Peyer's patch (tissue), 4 donors: ENCODE data around the gene PFKM.

Source experiments
- POLR2A ChIP-seq, 2 donors: fragments of 450-650 bp; IDR thresholded peaks; one replicate each; pipeline ENCODE4 v1.5.1; 2017; ENCODE audit warnings: antibody characterized with exemption in 2 of 2, mild to moderate bottlenecking in 2 of 2, moderate library complexity in 2 of 2
- TF ChIP-seq, protein P1 (sequence below), 6 experiments: fragments of 450-650 bp in 4 of 6; fragments of 200-600 bp in 2 of 6; sonication (generic) in 1 of 6; IDR thresholded peaks; one replicate each; pipeline ENCODE4 v1.5.1; 2017 to 2019; ENCODE audit warnings: antibody characterized with exemption in 6 of 6, mild to moderate bottlenecking in 3 of 6, moderate library complexity in 1 of 6

DNA sequence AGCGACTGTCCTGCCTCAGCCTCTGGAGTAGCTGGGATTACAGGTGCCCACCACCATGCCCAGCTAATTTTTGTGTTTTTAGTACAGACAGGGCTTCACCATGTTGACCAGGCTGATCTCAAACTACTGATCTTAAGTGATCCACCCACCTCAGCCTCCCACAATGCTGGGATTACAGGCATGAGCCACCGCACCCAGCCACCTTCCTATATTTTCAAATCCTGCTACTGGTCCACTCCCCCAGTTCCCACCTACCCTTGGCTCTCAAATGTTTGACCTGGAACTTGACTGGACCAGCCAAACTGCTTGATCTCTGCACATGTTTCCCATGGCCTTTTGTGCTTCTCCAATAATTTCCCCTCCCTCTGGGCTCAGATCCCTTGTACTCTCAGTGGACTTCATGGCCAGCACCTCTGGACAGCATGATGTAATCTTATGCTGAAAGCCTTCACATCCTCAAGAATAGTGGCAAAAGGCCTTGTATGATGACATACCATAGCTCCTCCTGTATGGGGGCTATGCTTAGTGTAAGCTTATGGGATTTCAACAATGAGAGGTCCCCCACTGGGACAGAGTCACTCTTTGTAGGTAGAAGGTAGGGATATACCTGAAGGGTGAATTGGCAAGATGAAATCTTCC is 61.8 kb downstream of the PFKM start:
- TF ChIP-seq, protein P1, sequence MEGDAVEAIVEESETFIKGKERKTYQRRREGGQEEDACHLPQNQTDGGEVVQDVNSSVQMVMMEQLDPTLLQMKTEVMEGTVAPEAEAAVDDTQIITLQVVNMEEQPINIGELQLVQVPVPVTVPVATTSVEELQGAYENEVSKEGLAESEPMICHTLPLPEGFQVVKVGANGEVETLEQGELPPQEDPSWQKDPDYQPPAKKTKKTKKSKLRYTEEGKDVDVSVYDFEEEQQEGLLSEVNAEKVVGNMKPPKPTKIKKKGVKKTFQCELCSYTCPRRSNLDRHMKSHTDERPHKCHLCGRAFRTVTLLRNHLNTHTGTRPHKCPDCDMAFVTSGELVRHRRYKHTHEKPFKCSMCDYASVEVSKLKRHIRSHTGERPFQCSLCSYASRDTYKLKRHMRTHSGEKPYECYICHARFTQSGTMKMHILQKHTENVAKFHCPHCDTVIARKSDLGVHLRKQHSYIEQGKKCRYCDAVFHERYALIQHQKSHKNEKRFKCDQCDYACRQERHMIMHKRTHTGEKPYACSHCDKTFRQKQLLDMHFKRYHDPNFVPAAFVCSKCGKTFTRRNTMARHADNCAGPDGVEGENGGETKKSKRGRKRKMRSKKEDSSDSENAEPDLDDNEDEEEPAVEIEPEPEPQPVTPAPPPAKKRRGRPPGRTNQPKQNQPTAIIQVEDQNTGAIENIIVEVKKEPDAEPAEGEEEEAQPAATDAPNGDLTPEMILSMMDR (IDR thresholded peaks at IDR 0.05): no peak
- no peak for TF ChIP-seq POLR2A (IDR thresholded peaks at IDR 0.05)
